HG03139 (cell line): ENCODE results near the gene HSPA12A.

Source experiments
- ATAC-seq: cut with Tn5 transposase; IDR thresholded peaks from one replicate; pipeline ENCODE4 v1.9.1; 2021; ENCODE audit not compliant: unreplicated experiment

Gene HSPA12A

DNA sequence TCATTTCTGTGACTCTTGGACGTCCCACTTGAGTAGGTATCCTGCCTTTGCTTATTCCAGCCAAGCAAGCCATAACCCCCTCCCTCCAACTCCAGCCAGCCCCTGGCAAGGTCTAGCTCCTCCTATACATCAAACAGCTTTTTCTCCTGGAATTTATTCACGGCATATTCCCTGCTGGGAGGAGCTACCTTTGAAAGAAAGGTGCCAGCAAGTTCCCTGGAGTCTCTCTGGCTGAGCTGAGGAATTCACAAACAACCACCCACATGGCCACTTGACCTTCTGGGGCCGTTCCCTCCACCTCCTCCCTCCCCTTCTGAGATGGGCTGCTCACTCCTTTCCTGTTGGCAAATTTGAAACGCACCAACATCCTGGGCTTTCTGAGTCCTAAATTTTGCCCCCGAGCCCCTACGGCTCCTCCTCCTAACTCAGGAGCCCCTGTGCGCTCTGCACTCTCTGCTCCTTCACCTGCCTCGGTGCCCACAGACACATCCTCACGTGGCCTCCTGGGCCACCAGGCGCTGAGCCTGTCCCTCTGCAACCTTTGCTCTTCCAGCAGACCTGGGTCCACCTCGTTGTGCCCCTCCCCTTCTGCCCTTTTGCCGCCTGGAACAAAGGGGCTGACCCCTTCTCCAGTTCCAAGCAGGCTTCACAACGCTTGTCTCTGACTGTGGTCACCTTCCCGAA is 48.0 kb downstream of the HSPA12A start:
- ATAC-seq = no peak

DNA sequence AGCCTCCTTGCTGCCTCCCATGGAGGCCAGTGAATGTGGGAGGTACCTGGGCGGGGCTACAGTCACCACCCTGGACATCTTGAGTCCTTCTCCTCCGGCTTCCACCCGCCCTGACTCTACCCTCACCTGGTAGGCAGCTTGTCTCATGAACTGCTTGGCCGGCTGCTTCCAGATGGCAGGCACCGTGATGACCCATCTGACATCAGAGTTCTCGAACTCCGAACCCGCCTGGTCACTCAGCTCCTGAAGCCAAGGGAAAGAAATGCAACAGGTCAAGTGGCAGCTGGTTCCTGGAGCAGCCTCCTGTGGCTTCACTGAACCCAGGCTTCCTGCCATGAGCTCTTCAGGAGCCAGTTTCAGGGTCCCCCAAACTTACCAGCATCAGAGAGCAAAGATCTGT is 50.1 kb downstream of the HSPA12A start:
- no peak for ATAC-seq

DNA sequence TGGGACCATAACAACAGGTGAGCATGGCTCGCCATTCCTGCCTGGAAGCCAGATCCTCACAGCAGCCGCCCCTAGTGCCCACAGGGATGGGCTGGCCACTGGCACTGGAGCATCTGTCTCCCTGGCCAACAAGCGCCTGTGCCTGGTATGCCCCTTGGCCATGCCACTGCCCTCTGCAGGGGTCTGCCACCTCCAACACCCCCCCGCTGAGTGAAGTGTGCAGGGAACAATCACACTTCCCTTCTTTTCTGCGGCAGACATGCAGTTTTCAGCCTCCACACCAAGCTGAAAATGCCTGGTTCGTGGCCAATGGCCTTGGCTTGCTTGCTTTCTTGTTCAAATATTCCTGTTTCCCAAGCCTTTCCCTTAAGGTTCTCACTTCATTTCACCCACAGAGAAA is 50.7 kb downstream of the HSPA12A start:
- no peak for ATAC-seq

DNA sequence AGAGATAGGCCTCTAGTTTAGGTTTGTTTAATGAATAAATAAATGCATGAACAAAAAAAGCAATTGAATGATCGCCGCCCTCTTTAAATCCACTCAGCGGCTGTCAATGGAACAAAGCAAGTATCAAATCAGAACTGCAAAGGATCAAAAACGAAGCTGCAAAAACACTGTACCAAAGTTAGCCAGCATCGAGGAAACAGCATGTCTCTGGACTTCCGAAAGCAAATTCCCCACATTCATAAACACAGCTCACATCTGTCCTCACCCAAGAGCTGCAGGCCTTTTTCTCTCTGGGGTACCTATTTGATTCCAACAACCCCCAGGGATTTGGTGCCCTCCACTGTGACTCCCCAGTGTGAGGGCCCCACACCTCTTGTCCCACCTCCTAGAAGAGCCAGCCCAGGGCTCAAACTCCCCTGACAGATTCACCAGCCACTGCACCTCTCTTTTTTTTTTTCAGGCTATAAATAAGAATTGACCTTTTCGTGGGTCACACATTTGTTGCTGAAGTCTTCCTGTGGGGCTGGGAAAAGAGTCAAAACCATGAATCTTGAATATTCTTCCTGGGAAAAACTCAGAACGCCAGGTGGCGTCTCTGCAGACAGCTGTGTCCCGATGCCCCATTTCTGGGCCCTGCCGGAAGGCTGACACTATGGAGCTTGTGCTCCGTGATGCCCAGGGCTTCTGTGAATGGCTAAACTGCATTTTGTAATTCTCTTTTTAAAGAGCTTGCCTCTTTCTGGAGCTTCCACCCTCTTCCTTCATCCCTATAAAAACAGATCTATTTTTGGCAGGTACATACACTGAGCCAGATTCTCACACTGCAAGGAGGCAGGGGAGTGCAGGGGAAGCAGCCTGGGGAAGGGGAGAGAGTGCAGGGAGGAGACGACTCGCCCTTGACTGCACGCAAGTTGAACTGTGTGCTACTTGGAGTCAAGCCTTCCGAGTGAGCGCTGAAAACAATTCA is 51.7 kb downstream of the HSPA12A start:
- no peak for ATAC-seq

DNA sequence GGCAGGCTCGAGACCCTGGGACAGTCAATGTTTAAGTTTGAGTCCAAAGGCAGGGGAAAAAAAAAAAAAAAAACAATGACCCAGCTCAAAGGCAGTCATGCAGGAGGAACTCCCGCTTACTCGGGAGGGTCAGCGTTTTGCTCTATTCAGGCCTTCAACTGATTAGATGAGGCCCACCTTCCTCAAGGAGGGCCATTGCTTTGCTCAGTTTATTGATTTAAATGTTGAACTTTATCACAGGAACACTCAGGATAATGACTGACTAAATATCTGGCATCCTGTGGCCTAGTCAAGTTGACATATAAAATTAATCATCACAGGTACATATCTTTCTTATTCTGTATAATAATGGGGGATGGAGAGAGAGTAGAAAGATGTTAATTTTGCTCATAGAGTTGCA is 52.6 kb downstream of the HSPA12A start:
- ATAC-seq = no peak

DNA sequence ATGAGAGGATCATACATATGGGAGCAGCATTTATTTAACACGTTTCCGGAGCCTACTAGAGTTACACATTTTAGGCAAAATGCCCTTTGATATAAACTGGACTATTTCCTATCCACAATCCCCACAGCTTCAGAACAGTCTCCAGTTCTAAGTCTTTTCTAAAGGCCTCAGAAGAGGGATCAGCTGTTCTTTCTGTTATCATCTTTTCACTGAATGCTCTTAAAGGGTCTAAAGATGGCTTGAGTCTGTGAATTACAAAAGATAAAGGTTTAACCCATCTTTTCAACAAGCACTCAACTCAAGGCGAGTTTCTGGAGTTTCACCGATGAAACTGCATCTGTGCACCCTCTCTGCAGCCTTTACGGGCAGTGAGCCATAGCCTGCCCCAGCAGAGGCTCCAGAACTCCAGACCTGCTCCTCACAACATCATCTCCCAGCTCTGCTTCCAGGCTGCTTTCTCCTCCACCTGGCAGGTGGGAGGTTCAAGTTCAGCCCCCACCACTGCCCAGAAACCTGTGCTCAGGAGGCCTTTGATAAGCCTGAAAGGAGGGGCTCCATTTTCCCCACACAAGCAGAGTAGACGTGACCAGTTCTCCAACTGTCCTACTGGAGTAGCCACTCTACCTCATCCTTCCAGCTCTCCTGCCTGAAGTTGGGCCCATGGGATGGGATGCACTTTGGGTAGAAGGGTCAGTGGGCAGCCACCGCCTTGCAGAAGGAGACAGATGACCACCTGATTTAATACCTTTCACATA is 53.4 kb downstream of the HSPA12A start:
- no peak for ATAC-seq

DNA sequence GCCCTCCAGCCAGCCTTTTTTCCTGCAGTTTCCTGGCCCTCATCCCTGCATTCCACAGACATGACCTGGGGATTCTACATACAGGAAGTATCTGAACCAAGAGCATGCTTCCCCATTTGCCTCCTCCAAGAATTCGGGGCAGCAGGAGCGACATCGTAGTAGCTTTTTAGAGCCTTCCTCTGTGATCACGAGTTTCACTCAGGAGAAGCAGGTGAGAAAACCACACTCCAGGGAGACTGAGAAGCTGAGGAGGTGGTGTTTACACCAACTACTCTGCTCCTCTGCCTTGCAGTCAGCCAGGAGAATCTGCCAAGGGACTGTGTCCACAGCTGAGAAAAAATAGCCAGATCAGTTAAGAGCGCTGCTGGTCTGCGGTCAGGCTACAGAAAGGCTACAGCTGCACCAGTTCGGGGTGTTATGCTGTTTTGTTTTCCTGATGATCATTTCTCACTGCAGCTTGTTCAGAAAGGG is 54.1 kb downstream of the HSPA12A start:
- no peak for ATAC-seq

DNA sequence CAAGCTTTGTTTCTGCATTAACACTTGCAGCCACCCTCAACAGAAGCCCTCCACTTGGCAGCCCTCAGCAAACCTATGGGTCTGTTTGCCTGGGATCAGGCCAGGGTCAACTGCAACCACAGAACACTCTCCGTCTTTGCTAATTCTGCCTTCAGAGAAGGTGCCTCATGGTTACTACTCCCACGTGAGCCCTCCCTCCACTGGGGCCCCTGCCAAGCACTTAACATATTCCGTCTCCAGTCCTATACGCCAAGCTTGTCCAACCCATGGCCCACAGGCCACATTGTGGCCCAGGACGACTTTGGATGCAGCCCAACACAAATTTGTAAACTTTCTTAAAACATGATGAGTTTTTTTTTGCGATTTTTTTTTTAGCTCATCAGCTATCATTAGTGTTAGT is 54.7 kb downstream of the HSPA12A start:
- no peak for ATAC-seq

DNA sequence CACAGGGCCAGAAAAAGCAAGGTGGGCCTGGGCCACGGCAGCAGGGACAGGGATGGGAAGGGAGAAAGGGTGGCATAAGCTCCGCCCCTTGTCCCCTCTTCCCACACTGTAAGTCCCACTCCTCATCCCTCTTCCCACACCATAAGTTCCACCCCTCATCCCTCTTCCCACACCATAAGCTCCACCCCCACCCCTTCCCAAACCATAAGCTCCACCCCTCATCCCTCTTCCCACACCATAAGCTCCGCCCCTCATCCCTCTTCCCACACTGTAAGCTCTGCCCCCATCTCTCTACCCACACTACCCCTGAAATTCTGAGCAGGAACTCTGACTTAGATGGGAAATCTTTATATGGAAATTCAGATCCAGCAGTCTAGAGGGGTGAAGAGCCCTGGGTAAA is 55.7 kb downstream of the HSPA12A start:
- ATAC-seq = no peak

DNA sequence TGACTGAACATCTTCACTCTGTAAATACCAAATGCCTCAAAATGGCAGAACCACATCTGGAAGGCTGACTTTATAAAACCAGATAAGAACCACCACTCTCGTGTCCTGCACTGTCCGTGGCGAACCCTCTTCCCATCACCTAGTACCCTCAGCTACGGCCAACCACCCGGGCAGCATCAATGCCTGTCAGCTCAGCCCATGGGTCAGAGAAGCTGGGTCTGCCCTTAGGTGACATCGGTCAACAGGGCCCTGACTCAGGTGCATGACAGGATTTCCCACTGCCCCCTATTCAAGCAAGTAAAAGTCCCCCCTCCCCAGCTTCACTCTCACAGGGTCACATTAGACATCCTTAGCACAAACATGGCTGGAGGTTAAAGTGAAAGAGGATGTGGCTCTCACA is 56.6 kb downstream of the HSPA12A start:
- ATAC-seq = no peak

DNA sequence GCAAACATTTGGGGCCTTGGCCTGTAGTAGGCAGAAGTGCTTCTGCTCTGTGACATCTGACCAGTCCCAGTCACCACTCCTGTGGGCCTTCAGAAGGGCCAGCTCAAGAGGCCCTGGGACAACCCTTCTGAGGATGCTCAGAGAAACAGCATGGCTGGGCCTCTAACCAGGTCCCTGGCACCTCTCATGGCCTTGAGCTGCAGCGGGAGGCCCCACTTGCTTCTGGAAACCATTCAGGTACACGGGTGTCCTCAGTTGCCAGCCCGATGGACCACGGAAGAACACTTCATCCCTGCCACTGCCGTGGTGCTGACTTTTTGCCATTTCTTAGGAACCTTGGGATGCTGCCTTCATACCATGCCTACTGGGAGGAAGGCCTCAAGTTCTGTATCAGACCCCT is 57.6 kb downstream of the HSPA12A start:
- ATAC-seq = no peak

DNA sequence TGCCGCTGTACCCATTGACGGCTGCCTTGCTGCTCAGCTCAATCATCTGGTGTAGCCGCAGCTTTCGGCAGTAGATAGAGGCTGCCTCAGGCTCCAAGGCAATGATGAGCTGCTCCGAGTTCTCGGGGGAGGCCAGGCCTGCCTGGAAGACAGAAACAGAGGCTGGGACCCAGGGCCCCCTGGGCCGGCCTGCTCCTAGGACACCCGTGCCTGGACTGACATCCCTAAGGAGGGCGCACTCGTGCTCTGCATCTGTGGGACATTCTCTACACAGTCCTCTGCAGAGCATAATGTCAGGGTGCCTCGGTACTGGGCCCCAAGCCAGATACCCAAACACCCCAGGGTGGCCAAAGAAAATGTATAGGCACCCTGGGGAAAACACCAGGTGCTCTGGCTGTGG is 58.5 kb downstream of the HSPA12A start:
- ATAC-seq = no peak

DNA sequence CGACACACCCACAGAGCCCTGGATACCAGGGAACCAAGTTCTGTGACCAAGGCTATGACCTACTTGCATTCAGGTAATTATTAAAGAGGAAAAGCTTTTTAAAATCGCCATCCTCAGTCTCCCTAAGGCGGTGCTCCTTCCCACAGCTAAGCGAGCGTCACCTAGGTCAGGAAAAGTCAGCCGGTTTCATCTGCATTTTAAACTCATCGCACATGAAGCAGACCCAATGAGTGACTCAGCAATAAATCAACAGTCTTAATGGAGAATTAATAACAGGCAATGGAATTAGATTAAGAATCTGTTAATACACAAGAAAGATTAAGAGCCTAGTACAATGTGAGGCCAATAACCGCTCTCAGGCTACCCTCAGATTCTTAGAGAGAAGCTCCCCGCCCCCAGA is 59.2 kb downstream of the HSPA12A start:
- ATAC-seq = no peak

DNA sequence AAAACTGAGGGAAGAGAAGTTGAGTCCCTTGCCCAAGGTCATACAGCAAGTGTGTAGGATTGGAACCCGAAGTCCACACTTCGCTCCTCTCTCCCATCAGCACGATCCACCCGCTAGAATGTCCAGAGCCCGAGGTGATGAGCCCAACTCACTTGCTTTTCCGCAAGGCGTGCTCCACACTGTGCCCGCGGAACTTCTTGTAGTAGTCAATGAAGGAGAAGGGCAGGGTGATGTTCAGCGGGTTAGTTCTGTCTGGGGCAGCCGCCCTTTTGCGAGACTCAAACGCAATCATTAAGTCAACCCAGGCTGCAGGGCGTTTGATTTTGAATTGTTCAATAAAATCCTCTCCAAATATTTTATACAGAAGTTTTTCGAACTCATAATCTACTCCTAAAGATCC is 63.0 kb downstream of the HSPA12A start:
- no peak for ATAC-seq

DNA sequence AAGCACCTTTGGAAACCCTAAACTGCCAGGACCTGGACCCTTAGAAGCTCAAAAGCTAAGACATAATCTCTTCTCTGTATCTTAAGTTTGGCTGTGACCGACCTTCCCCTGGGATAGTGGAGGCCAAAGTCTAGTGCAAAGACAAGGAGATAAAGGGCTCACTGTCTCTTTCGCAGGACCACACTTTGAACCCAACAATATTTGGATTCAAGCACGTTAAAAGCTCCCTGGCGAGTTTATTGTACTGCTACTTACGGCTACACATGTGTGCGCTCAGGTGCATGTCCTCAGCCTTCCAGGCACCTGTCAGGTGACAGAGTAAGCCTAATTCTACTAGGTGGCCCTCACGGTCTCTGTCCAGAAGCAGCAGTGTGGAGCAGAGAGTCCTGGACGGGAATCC is 65.7 kb downstream of the HSPA12A start:
- no peak for ATAC-seq

DNA sequence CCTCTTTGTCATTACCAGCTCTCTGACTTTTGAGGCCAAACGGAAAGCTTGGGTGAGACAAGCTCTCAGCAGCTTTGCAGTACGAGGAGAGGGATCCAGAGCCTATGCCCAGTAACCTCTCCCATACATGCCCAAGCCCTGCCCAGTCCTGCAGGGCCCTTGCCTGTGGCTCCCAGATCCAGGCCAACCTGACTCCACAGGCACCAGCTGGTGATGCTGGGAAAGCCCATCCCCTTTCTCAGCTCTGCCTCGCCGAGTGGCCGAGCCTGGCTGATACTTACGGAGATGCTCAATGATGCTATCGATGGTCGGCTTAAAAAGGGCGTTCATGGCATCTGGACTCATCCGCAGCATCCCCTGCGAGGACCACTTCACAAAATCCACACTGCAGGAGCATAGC is 66.2 kb downstream of the HSPA12A start:
- no peak for ATAC-seq

DNA sequence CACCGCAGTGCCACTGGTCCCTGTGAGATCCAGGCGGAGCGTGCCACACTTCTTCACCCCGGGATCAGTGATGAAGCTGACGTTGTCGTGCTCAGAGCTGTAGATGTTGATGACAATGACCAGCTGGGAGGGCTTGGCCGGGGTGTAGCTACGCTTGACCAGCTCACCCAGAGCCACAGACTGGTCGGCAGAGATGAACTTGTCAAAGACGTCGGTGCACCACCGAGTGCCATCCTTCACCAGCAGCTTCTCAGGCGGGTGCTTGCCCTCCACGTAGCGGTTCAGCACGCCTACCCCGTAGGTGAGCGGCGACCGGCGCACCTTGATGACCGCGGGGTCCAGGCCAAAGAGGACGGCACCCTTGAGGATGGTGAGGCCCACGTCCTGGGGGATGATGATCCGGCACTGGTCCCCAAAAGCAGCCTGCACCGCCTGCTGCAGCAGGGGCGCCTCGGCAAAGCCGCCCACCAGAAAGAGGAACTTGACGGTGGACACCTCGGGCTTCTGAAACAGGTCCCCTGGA is 67.4 kb downstream of the HSPA12A start:
- no peak for ATAC-seq

DNA sequence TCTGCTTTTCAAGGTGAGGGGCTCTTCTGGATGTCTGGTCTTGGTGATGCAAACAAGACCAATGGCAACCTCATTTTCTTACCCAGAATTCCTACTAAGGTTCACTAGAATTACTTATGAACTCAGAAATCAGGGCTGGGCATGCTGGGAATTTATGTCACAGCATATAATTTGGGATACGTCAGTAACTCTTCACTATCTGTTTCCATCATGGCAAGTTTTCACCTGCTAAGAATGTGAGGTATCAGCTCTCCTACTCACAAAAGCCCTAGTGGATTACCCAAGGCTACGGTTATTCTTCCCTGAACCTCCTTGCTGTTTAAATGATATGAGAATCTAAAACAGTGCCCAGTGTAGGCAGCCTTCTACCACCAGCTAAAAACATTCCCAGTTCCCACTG is 68.5 kb downstream of the HSPA12A start:
- no peak for ATAC-seq

DNA sequence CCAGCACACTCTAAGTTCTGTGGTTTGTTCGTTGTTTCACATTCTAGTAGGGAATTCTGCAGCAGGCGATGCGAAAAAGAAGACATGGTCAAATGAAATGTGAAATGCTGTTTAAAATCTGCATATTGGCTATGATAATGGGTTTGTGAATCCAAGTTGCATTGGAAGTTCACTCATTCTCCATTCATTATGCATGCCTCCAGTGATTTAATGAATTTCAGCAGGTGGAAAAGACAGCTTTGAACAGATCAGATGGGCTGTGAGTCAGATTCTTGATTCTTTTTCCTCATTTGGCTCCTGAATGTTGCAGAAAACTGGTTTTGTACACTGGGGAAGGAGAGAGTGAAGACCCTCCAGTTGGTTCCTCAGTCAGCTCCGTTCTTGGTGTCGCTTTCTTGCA is 69.5 kb downstream of the HSPA12A start:
- ATAC-seq = no peak

DNA sequence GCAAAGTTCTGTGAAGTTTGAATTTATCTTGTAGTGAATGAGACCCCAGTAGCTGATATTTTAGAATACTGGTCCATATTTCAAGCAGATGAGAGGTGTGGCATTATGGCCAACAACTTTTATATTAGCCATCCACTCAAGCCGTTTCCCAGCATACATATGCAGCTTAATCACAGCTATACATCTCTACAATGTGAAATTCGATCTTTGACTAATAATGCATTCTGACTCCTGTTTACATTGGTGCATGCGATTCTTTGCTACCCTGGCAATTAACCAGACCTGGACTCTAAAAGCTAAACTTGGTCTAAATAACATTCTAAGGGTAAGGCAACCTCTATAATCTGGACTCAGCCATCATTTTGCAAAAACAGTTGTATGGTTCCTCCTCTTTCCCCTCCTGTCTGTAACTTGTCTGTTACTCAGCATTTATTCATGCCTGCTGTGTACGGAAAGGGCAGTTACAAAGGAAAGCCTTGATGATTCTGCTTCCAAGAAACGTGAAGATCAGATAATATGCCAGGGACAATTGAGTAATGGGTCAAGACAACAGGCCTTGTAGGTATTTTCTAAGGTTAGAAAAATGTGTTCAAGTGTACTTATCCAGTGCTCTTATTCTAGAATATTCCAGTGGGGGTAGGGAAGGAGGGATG is 71.0 kb downstream of the HSPA12A start:
- ATAC-seq = no peak

DNA sequence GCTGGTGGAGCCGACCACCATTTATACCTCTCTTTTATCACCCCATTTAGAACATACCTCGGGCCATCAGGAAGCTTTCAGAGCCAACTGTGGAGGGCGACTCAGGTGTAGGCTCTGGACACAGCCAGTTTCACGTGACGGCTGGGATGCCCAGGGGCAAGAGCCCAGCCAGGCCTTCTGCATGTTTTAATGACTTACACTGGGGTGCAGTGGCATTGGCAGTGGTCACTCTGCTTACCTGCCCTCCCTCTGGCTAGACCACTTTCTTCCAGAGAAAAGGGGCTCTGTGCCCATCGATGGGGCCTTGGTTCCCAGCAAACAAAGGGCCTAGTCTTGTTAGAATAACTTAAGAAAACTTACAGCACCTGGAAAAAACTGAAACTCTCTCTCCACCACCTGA is 71.7 kb downstream of the HSPA12A start:
- no peak for ATAC-seq
